ENCODE measurements around the gene TLR9.

- TF ChIP-seq ZNF589 (CRISPR knock-in tag; IDR thresholded peaks at IDR 0.05; ENCODE audit: low read depth), result no peak
- no peak for TF ChIP-seq POLR2AphosphoS5 (IDR thresholded peaks at IDR 0.05; ENCODE audit: control insufficient read depth, insufficient read depth, low read depth, low read length)
- TF ChIP-seq SMC3 (conservative IDR thresholded peaks at IDR 0.05; ENCODE audit: insufficient read depth, low read depth, low read length), result no peak
- TF ChIP-seq DACH1 (IDR thresholded peaks at IDR 0.05; ENCODE audit: partially characterized antibody), result no peak
- no peak for TF ChIP-seq POLR2A (conservative IDR thresholded peaks at IDR 0.05)
- TF ChIP-seq, protein P1, sequence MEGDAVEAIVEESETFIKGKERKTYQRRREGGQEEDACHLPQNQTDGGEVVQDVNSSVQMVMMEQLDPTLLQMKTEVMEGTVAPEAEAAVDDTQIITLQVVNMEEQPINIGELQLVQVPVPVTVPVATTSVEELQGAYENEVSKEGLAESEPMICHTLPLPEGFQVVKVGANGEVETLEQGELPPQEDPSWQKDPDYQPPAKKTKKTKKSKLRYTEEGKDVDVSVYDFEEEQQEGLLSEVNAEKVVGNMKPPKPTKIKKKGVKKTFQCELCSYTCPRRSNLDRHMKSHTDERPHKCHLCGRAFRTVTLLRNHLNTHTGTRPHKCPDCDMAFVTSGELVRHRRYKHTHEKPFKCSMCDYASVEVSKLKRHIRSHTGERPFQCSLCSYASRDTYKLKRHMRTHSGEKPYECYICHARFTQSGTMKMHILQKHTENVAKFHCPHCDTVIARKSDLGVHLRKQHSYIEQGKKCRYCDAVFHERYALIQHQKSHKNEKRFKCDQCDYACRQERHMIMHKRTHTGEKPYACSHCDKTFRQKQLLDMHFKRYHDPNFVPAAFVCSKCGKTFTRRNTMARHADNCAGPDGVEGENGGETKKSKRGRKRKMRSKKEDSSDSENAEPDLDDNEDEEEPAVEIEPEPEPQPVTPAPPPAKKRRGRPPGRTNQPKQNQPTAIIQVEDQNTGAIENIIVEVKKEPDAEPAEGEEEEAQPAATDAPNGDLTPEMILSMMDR (IDR thresholded peaks at IDR 0.05 in 2 of 3, conservative IDR thresholded peaks at IDR 0.05 in 1 of 3; ENCODE audit: insufficient read depth in 2 of 3, low read depth in 1 of 3, low read length in 3 of 3), result no peak
Observed at GRCh38 chr3:52210037-52210436, 15.4 kb downstream of the TLR9 start.

All from K562 (cell line).